ENCODE results near the gene ZNRF3. TPM values are rescaled to one million over a fixed set of nuclear protein-coding genes. Genes with fewer than 3 reads are reported as not detected.

Gene ZNRF3
- total and polyA plus RNA-seq, 4 donors, result 3.5 to 10.2 (median 6.9) TPM

GRCh38 chr22:29012952-29013351 lies 129.6 kb downstream of the ZNRF3 start:
- WGBS, 2 donors, result 86 to 91% methylated on average over 4 of the region's 4 CpGs
- H3K9me3 ChIP-seq (ENCODE audit: control insufficient read depth in 4 of 4, insufficient read depth in 3 of 4, low read length in 3 of 4), result no peaks in the 10 kb centered on the region
- no peak for TF ChIP-seq CTCF (IDR thresholded peaks at IDR 0.05; ENCODE audit: control extremely low read depth, extremely low read depth)
- H3K27me3 ChIP-seq (ENCODE audit: control insufficient read depth in 3 of 3, insufficient read depth in 3 of 3, low read length in 2 of 3), result no peaks in the 10 kb centered on the region
- H3K27ac ChIP-seq (ENCODE audit: low read depth in 1 of 2, low read length in 1 of 2), result no peak overlapping the region
- H3K9ac ChIP-seq (ENCODE audit: insufficient read depth in 1 of 2, low read length in 2 of 2), result no peak overlapping the region
- ATAC-seq (ENCODE audit: insufficient read depth, low FRiP score) (no peak), DNase-seq (no peak)
- no peak overlapping the region for H3K4me3 ChIP-seq
- peaks cover 0 to 2% (median 0%) of the 10 kb centered on the region in 4 donors for H3K36me3 ChIP-seq (ENCODE audit: control insufficient read depth in 4 of 4, insufficient read depth in 4 of 4, low read length in 4 of 4)
- H3K4me1 ChIP-seq (ENCODE audit: control insufficient read depth in 5 of 5, insufficient read depth in 5 of 5, low read length in 5 of 5), result peaks cover 0 to 40% (median 10%) of the 10 kb centered on the region in 5 donors

GRCh38 chr22:29014293-29014692 lies 130.9 kb downstream of the ZNRF3 start:
- H3K4me1 ChIP-seq (ENCODE audit: control insufficient read depth in 5 of 5, insufficient read depth in 5 of 5, low read length in 5 of 5), result peaks cover 0 to 40% (median 7%) of the 10 kb centered on the region in 5 donors
- no peak for DNase-seq

GRCh38 chr22:29014773-29015172 lies 131.4 kb downstream of the ZNRF3 start:
- no peak for ATAC-seq (ENCODE audit: insufficient read depth, low FRiP score)

More at GRCh38 chr22:29014293-29014692, 130.9 kb downstream of the ZNRF3 start:
- peaks cover 0 to 2% (median 0%) of the 10 kb centered on the region in 4 donors for H3K36me3 ChIP-seq (ENCODE audit: control insufficient read depth in 4 of 4, insufficient read depth in 4 of 4, low read length in 4 of 4)
- TF ChIP-seq CTCF (IDR thresholded peaks at IDR 0.05; ENCODE audit: control extremely low read depth, extremely low read depth), result no peak
- H3K4me3 ChIP-seq, result no peak overlapping the region
- no peaks in the 10 kb centered on the region for H3K27me3 ChIP-seq (ENCODE audit: control insufficient read depth in 3 of 3, insufficient read depth in 3 of 3, low read length in 2 of 3)
- ATAC-seq (ENCODE audit: insufficient read depth, low FRiP score), result no peak
- no peak overlapping the region for H3K9ac ChIP-seq (ENCODE audit: insufficient read depth in 1 of 2, low read length in 2 of 2)
- H3K9me3 ChIP-seq (ENCODE audit: control insufficient read depth in 4 of 4, insufficient read depth in 3 of 4, low read length in 3 of 4), result no peaks in the 10 kb centered on the region
- 93 to 94% methylated on average over 4 of the region's 4 CpGs for WGBS, 2 donors
- H3K27ac ChIP-seq (ENCODE audit: low read depth in 1 of 2, low read length in 1 of 2), result no peak overlapping the region

More at GRCh38 chr22:29014773-29015172, 131.4 kb downstream of the ZNRF3 start:
- Histone ChIP-seq H3K36me3 (ENCODE audit: control insufficient read depth in 4 of 4, insufficient read depth in 4 of 4, low read length in 4 of 4) (peaks cover 0 to 2% (median 0%) of the 10 kb centered on the region in 4 donors), H3K9me3 (ENCODE audit: control insufficient read depth in 4 of 4, insufficient read depth in 3 of 4, low read length in 3 of 4) (no peaks in the 10 kb centered on the region), H3K27me3 (ENCODE audit: control insufficient read depth in 3 of 3, insufficient read depth in 3 of 3, low read length in 2 of 3) (no peaks in the 10 kb centered on the region), H3K27ac (ENCODE audit: low read depth in 1 of 2, low read length in 1 of 2) (no peak overlapping the region), H3K4me3 (no peak overlapping the region), H3K9ac (ENCODE audit: insufficient read depth in 1 of 2, low read length in 2 of 2) (no peak overlapping the region), H3K4me1 (ENCODE audit: control insufficient read depth in 5 of 5, insufficient read depth in 5 of 5, low read length in 5 of 5) (peaks cover 0 to 40% (median 7%) of the 10 kb centered on the region in 5 donors)
- WGBS, 2 donors, result 92 to 93% methylated on average over 4 of the region's 4 CpGs
- TF ChIP-seq CTCF (IDR thresholded peaks at IDR 0.05; ENCODE audit: control extremely low read depth, extremely low read depth), result no peak
- DNase-seq, result no peak

Measured in lung (tissue), 12 donors.